NB4 (cell line): Measurements from ENCODE around the gene DLL1.

Experiments used
- MYC ChIP-seq: IDR thresholded peaks from 2 replicates; pipeline ENCODE4 v1.6.1; 2011; ENCODE audit warnings: low read depth, low read length
- POLR2A ChIP-seq: IDR thresholded peaks from 2 replicates; pipeline ENCODE4 v1.6.1; 2011; ENCODE audit warnings: mild to moderate bottlenecking; ENCODE audit not compliant: insufficient read length; ENCODE audit errors: extremely low read depth

GRCh38 chr6:170329321-170329720 is 38.4 kb upstream of the DLL1 start:
- no peak for TF ChIP-seq MYC
- TF ChIP-seq POLR2A = no peak
